HG03432 (cell line): Measurements from ENCODE around the gene ZNF470.

Source experiments
- ATAC-seq: cut with Tn5 transposase; IDR thresholded peaks from one replicate; pipeline ENCODE4 v1.9.1; 2021; ENCODE audit warnings: mild to moderate bottlenecking, moderate library complexity; ENCODE audit not compliant: unreplicated experiment

The ZNF470 gene

DNA sequence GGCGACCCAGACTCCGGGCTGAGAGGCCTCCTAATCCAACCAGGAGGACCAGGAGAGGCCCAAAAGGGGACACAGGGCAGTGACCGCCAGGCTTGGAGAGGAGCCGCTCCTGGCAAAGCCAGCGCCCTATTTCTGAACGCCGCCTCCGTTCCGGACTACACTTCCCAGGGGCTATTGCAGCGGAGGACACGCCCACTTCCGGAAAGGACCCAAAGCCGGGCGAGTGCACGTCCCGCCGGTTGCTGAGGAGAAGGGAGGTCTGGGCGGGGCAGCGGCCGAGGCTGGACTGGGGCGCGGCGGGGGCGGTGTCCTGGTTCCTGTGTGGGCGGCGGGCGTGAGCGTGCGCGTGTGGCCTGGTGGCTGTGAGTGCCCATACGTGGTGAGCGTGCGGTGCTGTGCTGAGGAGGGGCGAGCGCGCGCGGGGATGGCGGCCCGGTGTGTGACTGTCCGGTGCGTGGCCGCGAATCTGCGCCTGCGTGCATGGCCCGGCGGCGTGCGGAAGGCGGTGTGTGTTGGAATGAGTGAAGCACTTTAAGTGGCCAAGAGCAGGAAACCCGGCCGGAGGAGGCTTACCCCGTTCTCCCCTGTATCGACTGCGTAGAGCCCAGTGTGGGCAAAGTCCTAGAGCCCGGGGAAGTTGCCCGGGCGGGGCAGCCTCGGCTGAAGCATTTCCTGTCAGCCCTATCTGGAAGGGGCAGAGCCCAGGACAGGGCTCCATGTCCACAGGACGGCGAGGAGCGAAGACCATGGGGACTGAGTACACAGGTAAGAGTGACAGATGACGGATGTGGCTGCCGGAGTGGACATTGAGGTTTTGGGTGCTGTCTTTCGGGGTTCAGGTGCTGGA is at the start of gene ZNF470:
TSS of gene ZNF470 (plus strand) at position 195 of the 847 bp plus-strand sequence. CDS start 2,844 bp downstream, outside the sequence.
- peak; percentile 97 for ATAC-seq

GRCh38 chr19:56525214-56525860 is 41.9 kb upstream of the ZNF470 start:
- no peak for ATAC-seq

DNA sequence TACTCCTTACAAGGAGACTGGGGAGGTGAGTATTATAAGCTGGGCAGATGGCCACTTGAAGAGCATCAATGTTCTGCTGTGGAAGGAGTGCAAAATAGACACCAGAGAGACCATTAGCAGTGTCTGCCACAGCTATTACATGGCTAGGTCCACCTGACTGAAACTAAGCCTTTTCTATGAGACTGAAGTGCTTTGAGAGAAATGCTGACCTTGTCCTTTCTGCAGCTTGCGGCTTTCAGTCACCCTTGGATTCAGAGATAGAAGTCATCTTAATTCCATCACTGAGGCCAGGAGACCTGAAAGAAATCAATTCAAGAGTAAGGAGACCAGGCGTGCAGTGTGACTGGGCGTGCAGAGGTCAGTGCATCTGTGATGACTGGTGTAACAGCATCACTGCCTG is 29.8 kb upstream of the ZNF470 start:
- ATAC-seq = no peak

DNA sequence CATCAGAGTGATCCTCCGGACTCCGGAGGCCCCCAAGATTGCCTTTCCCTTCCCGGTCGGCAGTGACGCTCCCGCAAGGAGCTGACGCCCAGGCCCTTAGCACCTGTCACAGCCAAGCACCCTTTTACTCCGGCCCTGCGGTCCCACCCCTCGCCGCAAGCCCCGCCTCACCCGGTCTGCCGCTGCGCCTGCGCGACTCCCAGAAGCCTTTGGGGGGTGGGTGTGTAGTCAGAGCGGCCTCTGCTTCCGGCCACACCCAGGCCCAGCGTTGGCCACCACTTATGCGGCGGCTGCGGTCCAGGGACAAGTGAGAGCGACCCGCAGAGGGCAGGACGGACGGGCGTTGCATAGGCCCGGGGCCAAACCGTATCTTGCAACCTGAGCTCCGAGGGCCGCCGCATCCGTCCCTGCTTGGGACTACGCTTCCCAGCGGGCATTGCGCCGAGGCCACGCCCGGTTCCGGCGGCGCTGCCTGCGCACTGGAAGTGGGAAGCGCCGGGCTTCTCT is 29.0 kb upstream of the ZNF470 start:
- ATAC-seq = peak; percentile 88

DNA sequence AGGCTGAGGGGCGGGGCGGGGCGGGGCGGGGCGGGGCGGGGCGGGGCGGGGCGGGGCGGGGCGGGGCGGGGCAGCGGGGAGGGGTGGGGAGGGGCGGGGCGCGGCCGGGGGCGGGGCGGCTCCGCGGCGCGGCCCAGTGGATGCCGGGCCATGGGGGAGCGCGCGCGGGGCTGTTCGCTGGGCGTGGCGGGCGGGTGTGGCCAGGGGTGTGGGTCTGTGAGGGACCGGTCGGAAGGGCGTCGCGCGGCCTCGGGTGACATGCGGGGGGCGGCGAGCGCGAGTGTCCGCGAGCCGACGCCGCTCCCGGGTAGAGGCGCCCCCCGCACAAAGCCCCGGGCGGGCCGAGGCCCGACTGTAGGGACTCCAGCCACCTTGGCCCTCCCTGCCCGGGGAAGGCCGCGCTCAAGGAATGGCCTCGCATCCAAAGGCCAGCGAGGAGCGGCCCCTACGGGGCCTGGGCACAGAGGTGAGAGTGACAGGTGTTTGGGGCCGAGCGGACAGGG is 28.5 kb upstream of the ZNF470 start, which contains the start of gene ZFP28:
TSS of gene ZFP28 (plus strand) at position 188 of the 503 bp plus-strand sequence. CDS start at position 259, 71 bp downstream.
- peak; percentile 58 for ATAC-seq

GRCh38 chr19:56543776-56544175 is 23.5 kb upstream of the ZNF470 start:
- no peak for ATAC-seq

- no peak for ATAC-seq
Measured at GRCh38 chr19:56547535-56547934, 19.7 kb upstream of the ZNF470 start.

DNA sequence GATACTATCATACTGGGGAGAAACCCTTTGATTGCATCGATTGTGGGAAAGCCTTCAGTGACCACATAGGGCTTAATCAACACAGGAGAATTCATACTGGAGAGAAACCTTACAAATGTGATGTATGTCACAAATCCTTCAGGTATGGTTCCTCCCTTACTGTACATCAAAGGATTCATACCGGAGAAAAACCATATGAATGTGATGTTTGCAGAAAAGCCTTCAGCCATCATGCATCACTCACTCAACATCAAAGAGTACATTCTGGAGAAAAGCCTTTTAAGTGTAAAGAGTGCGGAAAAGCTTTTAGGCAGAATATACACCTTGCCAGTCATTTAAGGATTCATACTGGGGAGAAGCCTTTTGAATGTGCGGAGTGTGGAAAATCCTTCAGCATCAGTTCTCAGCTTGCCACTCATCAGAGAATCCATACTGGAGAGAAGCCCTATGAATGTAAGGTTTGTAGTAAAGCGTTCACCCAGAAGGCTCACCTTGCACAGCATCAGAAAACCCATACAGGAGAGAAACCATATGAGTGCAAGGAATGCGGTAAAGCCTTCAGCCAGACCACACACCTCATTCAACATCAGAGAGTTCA is 12.9 kb upstream of the ZNF470 start:
- no peak for ATAC-seq

DNA sequence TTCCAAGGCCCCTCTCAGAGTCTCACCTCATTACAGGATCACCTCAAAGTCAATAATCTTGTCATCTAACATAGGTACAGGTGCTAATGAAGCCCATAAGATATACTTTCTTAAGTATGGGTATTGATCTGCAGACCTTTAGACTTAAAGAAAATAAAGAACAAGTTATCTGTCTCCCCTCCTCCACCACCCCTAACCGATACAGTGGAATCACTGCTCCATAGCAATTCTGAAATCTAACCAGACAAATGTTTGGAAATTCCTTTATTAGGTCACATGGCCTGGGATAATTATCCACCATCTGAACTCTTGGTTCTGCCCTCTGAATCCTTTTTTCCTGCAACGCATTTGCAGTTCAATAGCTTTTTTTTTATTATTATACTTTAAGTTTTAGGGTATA is 4.5 kb upstream of the ZNF470 start:
- ATAC-seq = no peak

DNA sequence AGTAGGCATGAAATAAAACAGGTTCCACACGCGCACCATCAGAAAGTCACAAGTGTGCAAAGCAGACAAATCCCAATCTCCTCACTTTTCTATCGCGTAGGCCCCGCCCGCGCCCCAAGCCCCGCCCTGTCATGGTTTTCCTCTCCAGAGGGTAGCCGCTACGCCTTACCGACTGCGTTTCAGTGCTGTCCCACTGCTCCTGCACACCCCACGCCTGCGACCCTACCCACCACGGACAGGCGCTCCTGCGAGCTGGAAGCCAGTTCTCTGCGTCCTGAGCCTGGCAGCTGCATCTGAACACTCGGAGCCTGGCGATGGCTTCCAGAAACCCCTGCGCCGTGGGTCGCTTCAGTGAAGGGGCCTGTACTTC is 379 bp upstream of the ZNF470 start:
- ATAC-seq = peak; percentile 33

DNA sequence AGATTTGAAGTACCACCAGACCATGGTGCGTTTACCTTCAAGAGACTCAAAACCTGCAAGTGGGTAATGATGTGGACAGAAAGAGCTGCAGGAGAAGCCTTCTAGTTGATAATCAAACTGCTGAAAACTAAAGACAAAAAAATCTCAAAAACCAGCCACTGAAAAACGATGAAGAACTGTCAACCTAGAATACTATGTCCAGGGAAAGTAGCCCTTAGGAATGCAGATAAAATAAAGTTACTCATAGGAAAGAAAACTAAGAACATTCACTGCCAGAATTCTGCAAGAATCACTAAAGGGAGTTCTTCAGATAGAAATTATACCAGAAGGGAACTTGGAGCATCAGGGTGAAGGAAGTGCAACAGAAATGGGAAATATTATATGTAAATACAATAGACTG is 5.3 kb downstream of the ZNF470 start:
- ATAC-seq = no peak

- ATAC-seq = no peak
Measured at GRCh38 chr19:56573914-56574313, 6.6 kb downstream of the ZNF470 start.

- ATAC-seq = no peak
Measured at GRCh38 chr19:56577719-56578602, 10.7 kb downstream of the ZNF470 start.

- ATAC-seq = no peak
Measured at GRCh38 chr19:56594446-56594782, 27.1 kb downstream of the ZNF470 start.

GRCh38 chr19:56594783-56595547 is 27.7 kb downstream of the ZNF470 start, which contains the start of gene ZNF71:
Gene ZNF71 (plus strand): TSS chr19:56595302. CDS start chr19:56601559, 6,257 bp downstream.
- peak; percentile 96 for ATAC-seq

- peak; percentile 25 for ATAC-seq
Measured at GRCh38 chr19:56595548-56595899, 28.3 kb downstream of the ZNF470 start.

DNA sequence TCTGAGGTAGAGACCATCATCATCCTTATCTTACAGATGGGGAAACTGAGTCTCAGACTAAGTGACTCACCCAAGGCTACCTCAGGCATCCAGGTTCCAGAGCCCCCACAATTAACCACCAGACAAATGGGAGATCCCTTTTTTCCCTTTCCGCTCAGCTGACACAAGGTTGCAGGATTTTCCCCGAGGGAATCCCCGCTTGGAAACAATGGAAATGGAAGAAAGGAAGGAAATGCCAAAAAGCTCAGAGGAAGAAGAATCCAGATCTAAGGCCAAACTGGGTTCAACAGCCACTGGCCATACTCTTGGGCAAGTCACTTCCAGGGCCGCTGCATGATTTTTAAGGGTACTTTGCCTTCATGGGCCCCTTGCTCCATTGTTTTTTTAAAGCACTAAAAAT is 29.4 kb downstream of the ZNF470 start:
- no peak for ATAC-seq

DNA sequence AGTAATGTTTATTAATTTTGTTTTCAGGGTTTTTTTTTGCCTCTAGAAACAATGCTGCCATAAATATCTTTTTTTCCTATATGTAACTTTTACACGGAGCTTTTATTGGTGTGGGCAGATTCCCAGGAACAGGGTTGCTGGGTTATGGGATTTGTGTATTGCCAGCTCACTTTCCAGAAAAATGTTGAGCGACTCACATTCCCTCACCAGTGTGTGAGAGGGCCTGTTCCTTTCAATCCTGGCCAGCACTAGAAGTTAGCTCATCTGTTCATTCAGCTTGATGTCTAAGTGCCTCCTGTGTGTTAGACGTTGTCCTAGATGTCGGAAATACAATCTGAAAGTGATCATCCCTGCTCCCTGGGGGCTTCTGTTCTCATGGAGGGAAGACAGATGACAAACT is 30.4 kb downstream of the ZNF470 start:
- no peak for ATAC-seq

GRCh38 chr19:56601375-56601774 is 34.1 kb downstream of the ZNF470 start:
- ATAC-seq = no peak

DNA sequence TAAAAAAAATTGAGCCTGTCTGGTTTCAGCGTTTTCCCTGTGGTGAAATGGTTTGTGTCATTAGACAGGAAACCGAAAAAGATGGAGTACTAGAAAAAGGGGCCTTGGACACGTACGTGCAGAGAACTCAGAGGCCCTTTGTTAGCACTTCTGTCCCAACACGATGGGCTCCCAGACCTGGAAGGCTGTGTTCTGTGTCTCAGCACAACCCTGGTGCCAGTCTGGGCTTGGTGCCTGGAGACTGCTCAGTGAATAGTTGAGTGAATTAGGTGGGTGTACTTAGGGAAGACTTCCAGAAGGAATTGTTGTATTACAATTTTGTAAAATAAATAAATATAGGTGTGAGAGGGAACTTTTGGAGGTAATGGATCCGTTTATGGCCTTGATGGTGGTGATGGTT is 36.6 kb downstream of the ZNF470 start:
- no peak for ATAC-seq
